Activated CD4-positive, alpha-beta T cell treated with anti-CD3 and anti-CD28 coated beads, Interleukin-2, amount 50 U/mL, for 1 hour (primary cell): ENCODE data around the gene ACOT12.

Experiments
- DNase-seq: peaks from one replicate; pipeline ENCODE4 v3.0.0-alpha.2; 2020

The ACOT12 gene

DNA sequence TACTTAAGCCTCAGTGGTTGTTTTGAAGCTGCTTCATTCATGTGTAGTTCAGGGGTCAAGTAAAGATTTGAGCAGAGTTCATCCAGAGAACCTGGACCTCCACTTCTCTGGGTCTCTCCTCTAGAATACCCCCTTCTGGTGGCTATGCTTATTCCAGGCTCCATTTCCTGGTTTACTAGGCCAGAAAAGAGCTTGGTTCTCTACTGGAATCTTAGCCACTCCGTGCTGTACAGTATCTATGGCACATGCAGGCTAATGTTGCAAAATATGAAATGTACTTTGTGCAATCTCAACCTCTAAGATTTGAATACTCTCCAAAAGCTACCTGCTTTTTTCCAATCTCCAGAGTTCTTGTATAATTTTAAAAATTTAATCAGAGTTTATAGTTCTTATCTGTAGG, 110.0 kb downstream of the ACOT12 start:
- DNase-seq, result no peak
